DMS 273 treated with DMSO at 0.1 percent for 48 hours (cell line): ENCODE results near the gene STYK1.
"Not testable (repeated sequence)": the region's sequence is repeated elsewhere in the genome, so short reads cannot be mapped to it uniquely, and the experiment has no call there.

Experiments
- DNase-seq: peaks from one replicate; lab custom pipeline; 2025; lab: John Stamatoyannopoulos, UW

The STYK1 gene

DNA sequence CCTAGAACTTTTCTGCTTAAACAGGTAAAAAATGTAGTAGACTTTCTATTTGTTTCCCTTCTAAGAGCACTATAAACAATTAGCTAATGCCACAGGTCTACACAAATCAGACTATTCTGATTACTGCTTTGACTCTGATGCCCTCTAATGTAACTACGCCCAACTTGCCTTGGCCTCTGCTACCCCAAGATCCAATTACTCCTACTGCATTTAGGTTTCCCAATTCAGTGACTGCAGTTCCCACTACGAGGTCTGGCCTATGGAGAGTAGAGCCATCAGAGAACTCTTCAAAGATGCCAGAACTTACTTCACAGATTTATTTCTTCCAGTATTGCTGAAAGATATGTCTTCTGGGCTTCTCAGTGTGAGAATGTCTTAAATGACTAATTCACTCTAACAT lies 15.3 kb upstream of the STYK1 start:
- no peak for DNase-seq

DNA sequence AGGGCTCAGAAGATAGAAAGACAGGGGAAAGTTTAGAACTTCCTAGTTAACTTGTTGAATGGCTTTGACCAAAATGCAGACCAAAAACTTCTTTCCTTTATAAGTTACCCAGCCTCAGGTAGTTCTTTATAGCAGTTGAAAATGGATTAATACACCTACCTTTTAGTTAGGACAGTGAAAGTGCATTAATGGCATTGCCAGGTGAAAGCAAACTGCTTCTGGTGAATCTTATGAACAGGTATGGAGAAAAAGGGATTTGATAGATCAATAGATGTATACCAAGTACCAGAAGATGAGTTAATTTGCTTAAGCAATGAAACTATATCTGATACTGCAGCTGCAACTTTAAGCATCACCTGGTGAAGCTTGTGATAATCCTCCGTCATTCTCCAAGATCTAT lies 14.2 kb upstream of the STYK1 start:
- DNase-seq, result no peak

DNA sequence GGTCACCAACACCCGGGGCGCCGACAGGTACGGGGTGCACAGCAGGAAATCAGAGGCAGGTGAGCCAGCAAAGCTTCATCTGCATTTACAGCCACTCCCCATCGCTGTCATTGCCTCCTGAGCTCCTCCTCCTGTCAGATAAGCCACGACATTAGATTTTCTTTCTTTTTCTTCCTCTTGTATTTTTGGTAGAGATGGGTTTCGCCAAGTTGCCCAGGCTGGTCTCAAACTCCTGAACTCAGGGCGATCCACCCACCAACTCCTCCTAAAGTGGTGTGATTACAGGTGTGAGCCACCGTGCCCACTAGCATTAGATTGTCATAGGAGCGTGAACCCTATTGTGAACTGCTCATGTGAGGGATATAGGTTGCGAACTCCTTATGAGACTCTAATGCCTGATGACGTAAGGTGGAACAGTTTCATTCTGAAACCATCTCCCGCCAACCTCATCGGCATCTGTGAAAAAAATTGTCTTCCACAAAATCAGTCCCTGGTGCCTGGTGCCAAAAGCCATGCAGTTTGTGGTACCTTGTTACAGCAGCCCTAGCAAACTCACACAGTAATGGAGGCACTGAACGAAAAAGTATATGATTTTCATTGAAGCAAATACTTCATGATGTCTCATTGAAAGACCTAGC lies 1.5 kb downstream of the STYK1 start:
- no peak for DNase-seq

DNA sequence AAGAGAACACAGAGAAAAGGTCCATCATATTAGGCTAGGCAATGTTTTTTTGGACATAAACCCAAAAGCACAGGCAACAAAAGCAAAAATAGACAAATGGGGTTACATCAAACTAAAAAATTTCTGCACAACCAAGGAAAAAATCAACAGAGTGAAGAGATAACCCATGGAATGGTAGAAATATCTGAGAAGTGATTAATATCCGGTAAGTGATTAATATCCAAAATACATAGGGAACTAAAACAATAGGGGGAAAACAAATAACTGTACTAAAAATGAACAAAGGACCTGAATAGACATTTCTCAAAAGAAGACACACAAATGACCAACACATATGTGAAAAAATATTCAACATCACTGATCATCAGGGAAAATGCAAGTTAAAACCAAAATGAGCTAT lies 4.3 kb downstream of the STYK1 start:
- DNase-seq, result no peak

DNA sequence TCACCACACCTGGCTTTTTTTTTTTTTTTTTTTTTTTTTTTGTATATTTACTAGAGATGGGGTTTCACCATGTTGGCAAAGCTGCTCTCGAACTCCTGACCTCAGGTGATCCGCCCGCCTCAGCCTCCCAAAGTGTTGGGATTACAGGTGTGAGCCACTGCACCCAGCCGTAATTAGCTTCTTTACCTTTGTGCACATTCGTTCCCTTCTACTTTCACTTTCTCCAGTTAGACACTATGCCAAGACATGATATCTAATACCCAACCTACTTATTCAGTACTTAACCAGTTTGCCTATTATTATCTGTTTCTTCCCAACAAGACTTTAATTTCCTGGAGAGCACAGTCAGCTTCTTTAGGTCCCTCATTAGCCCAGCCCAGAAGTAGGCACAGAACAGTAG lies 5.3 kb downstream of the STYK1 start:
- DNase-seq, result no peak

DNA sequence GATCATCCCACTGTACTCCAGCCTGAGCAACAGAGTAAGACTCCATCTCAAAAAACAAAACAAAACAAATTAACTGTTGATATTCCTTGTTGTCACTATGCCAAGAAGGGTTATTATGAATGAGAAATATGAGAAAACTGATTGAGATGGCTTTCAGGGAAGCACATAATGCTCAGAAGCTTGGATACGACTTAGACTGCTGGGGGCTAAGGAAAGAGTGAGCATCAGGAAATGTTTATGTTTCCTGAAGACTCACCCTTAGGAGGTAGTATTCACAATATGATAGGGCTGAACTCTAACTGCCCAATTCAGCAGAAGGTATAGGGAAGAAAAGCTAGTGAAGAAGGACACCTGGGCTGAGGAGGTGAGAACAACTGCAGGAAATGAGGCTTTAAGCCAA lies 6.3 kb downstream of the STYK1 start:
- DNase-seq, result no peak

DNA sequence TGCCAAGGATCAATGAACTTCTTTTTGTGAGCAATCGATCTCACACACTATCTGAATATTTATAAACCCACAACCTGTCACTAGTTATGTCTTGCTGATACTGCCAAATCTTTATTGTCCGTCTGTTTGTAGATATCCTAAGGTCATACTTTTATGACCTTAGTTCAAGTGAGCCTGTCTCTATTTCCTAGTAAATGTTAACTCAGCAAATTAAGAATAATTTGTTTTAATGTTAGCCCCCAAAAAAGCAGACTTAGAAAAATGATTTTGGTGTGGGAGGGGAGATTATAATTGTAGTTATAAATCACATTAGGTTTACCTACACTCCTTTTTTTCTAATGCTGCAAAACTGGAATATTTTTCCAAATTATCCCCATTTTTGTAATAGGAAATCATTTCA lies 9.4 kb downstream of the STYK1 start:
- no peak for DNase-seq

DNA sequence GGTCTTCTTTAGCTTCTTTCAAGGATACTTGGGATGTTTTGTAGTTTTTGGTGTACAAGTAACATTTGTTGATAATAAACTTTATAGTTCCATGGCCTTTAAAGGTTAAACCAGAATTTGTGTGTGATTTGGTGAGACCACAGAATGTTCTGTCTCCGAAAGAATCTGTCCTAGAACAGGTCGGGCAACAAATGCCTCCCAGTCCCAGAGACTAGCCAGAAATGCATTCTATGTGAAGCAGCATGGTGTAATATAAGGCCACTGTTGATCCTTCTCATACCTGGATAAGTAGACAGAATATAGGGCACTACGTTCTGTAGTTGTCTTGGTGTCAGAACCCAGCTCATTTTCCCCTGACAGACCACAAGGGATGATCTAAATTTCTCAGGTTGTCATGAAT lies 10.0 kb downstream of the STYK1 start:
- no peak for DNase-seq

DNA sequence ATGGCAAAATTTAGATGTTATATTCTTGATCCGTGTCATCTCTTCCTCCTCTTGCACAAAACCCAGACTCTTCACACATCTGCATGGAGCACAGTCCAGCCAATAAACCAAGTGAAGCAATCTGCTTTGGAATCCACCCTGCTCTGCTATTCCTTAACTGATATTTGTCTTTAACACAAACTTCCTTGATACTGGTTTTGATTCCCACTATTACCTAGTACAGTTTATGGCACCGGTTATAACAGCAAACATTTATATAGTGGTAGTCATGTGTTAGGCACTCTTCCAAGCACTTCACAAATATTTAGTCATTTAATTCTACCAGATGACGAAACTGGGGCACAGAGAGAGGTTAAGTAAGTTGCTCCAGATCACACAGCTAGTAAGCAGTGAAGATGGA lies 12.5 kb downstream of the STYK1 start:
- DNase-seq, result no peak

DNA sequence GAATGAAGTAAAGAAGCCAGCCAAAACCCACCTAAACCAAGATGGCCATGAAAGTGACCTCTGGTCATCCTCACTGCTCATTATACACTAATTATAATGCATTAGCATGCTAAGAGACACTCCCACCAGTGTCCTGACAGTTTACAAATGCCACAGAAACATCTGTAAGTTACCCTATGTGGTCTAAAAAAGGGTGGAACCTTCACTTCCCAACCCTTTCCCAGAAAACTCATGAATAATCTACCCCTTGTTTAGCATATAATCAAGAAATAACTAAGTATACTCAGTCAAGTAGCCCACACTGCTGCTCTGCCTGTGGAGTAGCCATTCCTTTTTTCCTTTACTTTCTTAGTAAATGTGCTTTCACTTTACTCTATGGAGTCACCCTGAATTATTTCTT lies 19.8 kb downstream of the STYK1 start:
- no peak for DNase-seq

DNA sequence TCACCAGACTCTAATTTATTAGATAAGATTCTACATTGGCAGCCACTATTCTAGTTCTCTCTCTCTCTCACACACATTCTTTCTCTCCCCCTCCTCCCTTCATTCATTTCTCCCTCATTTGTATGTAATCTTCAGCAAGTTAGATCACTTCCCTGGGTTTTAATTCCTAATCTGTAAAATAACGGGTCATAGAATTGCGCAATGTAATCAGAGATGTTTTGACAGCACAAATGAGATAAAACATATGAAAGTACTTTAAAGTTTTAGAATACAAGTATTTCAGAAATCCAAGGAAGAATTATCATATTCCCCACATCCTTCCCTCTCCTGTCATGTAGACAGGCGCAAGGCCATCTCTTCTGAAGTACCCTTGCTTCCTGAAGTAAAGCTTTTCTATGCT lies 21.7 kb downstream of the STYK1 start:
- no peak for DNase-seq

DNA sequence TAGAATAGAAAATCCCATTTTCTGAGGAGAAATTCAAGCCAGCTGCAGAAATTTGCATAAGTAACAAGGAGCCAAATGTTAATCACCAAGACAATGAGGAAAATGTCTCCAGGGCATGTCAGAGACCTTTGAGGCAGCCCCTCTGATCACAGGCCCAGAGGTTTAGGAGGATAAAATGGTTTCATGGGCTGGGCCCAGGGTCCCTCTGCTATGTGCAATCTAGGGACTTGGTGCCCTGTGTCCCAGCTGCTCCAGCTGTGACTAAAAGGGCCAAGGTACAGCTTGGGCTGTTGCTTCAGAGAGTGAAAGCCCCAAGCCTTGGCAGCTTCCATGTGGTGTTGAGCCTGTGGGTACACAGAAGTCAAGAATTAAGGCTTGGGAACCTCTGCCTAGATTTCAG lies 27.3 kb downstream of the STYK1 start:
- DNase-seq, result not testable (repeated sequence)

DNA sequence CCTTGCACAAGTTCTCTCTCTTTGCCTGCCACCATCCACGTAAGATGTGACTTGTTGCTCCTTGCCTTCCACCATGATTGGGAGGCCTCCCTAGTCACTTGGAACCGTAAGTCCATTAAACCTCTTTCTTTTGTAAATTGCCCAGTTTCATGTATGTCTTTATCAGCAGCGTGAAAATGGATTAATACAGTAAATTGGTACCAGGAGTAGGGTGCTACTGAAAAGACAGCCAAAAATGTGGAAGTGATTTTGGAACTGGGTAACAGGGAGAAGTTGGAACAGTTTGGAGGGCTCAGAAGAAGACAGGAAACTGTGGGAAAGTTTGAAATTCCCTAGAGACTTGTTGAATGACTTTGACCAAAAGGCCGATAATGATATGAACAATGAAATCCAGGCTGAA lies 27.9 kb downstream of the STYK1 start:
- no peak for DNase-seq

DNA sequence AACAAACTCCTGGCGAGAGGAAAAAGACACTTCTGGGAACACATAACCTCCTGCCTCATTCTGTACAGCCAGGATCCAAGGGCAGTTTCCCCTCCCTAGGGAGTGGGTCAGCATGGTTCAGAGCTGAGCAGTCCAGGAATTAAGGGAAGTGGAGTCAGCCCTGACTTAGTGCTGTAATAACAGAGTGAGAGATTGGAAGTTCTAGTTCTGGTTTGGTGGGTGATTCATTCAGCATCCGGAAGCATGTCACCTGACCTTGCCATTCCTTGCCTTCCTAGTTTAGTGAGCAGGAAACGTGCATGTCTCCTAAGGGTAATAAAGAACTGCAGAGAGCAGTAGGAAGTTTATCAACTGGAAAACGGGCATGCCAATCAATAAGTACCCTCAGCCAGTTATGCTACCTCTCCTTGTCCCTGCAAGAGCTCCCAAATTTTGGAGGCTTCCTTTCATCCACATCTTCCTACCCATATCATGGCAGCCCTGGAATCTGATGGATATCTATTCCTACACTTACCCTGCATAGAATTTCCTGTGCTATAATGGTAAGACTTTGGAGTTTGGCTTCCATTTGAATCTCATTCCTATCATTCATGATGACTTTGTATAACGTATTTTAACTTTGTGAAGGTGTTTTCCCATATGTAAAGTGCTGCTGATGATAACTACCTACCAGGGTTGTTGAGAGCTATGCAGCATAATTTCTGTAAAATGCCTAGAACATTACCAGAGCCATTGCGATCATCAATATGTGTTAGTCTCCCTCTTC lies 31.9 kb downstream of the STYK1 start:
- DNase-seq, result no peak

DNA sequence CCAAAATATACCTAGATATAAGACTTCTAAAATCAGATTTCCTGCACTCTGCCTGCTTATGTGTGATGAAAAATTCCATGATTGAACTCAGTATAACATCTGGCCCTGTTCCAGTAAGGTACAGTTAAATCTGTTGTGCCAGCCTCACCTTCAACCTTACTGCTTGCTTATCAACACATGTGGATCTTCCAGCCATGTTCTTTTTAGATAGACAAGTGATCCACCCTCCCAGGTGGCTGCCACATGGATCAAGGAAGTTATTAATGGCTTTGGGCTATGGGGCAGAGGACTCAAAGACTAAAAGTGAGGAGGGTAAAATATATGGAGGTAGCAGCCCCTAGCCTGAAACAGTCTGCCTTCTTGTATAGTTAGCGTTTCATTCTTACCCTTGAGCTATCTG lies 35.1 kb downstream of the STYK1 start:
- DNase-seq, result no peak

DNA sequence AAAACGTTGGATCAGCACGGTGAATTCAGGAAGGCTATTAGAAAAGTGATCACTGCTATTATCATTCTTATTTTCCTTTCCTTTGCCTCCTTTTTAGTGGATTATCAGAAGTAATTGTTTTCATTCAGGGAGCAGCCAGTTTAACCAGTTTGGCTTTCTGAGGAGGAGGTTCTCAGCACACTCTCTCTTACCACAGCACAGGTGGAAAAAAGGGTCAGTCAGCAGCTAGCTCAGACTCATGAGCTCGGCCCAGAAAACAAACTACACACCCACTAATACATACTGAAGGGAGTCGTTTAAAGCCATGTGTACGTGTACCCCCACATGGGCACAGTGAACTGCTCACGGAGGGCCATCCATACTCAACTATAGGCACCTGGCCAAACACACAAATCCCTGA lies 37.2 kb downstream of the STYK1 start:
- no peak for DNase-seq

DNA sequence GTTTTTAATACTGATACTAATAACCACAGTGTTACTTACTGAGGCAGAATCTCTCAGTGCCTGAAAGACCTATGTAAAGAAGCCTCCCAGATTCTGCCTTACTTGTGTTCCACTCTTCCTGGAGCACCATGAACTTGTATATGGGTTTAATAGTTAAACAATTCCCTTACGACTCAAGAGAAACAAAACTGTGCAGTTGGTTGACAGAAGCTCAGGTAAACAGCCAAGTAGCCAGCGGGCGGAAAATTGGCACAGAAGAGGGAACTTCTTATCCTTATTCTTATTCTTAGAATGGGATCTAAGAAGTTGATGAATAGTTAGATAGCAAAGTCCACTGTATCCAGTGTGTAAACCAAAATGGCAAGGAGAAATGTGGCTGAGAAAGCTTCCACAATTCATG lies 37.7 kb downstream of the STYK1 start:
- DNase-seq, result no peak

DNA sequence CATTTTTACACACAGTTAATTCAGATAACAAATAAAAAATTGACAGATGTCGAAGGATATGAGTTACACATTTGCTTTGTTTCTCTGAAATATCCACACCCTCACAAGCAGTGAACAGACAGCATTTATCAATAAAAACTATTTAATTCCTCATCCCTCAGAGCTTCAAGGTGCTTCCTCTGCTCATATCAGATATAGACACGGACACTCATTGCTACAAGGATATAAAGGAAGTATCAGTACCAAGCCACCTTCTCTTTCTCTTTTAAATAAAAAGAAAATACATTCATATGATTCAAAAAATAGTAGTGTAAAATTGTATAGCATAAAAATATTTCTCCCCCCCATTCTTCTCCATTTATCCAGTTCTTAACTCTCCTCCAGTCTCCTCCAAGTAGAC lies 38.5 kb downstream of the STYK1 start:
- DNase-seq, result no peak

DNA sequence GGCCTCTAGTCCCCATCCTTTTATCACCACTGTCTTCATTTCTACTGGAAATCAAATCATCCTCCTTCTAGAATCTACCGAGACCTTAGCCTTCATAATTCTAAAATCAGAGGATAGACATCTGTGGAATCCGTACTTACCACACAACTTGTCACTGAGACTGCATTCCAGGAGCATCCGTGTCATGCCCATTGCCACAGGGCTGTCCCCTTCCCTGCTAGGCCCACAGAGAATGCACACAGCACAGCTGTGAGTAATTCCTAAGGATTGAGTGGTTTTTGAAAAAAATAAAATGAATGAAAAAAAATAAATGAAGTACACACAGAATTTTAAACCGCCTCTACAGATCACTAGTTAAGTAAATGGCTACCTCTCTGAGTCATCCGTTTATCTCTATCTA lies 39.4 kb downstream of the STYK1 start:
- no peak for DNase-seq

DNA sequence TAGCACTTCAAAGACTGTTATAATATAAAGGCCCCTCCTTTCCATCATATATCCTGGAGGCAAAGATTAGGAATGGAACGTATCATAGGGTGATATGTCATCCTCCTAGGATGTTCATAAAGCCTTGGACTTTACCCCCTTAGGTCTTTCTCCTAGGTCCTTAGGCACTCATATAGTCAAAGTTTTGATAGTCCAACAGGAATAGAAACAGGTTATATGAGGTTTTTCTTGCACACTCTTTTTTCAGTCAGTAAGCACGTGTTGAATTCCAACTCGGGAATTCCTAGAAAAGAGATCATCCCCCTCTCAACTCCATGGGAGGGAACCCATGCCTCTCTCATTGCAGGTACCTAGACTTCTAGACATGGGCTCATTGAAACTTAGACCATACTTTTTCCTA lies 40.3 kb downstream of the STYK1 start:
- no peak for DNase-seq

DNA sequence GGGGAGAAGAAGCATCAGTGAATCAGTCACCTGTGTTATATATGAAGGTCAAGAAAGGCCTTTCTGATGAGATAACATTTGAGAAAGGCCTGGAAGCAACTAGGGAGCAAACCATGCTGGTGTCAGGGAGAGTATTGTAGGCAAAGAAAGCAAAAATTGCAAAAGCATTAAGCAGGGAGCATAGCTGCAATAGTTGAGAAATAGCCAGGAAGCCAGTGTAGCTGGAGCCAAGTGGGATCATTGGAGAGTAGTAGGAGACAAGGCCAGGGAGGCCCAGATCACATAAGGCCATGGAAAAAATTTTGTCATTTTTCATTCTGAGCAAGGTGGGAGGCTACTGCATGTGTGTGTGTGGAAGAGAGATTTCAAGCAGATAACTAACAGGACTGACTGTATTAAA lies 41.6 kb downstream of the STYK1 start:
- no peak for DNase-seq

DNA sequence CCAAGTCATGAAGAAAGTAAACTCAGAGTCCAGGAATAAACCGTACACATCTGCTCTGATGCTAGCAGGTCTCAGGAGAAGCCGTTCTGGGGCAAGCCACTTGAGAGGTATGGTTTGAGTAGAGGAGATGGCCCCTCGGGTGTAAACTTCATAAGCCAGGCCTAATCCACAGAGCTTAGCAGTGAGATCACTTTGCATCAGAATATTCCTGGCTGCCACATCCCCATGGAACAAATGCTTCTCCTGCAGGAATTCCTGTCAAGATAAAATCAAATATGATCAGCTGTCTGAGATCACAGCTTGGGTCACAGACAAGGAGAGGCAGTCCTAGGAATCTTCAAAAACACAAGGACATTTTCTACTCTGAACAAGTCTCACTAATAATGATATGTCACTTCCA lies 49.2 kb downstream of the STYK1 start:
- DNase-seq, result no peak

DNA sequence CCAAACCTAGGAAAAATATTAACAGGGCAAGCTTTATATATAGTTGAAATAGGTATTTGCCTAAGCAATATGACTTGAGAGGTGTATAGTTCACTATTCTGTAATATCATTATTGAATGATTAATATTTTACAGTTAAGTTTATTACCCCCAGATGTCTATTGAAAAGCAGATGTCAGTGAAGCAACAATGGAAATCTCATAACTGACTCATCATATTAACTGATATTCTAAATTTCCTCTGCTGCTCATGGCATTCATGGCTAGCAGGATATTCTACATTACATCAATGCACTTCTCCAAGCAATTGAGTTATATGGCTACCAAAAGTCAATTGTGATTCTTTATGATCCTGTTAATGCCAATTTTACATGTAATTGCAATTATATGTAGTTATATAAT lies 50.7 kb downstream of the STYK1 start:
- no peak for DNase-seq

DNA sequence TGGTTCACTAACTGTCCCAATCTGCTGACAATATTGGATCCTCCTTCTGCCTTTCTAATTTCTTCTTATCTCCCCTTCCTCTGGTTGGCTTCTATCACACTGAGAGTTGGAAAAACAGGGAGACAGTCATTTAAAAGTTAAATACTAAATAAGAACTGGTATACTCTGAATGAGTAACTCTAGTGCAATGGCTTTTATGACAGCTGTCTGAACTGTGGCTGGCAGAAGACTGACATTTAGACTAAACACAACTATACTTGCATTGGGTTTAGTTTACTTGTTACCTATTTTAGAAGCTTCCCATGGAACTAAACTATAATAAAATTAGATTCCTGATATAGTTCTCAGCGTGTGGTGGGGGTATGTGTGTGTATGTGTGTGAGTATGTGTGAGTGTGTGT lies 52.6 kb downstream of the STYK1 start:
- no peak for DNase-seq
